ENCODE data around the gene ADAMTS8. TPM values are rescaled to one million over a fixed set of nuclear protein-coding genes. Genes with fewer than 3 reads are reported as not detected.

The ADAMTS8 gene
- total and polyA plus RNA-seq, 2 experiments from 2014 or later: 3.8 to 6.6 TPM

DNA sequence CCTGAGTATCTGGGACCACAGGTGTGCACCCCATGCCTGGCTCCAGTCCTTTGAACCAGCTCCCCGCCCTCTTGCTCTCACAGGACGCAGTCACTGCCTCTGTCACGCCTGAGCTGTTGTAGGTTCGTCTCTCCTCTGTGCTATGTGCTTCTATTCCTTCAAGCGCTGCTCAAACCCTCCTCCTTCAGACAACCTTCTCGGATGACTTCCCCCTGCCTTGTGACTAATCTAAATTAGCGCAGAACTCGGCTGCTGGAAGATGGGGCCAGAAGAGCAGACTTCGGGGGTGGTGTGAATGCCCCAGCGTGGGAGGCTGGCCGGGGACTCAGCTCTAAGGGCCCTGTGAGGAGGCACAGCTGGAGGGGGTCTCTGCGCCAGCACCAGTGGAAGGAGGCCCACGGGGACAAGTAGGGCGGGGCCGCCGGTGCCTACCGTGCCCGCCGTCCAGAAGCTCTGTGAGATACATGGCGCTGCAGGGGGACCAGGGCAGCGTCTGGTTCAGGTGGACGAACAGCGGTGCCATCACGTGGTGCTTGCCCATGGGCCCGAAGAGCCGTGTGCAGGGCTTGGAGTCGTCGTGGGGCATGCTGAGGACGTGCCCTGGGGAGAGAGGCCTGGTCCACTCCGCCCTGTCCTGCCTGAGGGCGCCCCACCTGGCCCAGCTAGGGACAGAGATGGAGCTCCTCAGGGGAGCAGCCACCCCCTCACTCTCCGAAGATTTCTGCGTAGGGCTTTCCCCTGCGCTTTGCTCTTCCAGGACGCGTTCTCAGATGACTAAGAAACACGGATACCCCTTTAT, 12.5 kb downstream of the ADAMTS8 start:
- TF ChIP-seq, protein P1, sequence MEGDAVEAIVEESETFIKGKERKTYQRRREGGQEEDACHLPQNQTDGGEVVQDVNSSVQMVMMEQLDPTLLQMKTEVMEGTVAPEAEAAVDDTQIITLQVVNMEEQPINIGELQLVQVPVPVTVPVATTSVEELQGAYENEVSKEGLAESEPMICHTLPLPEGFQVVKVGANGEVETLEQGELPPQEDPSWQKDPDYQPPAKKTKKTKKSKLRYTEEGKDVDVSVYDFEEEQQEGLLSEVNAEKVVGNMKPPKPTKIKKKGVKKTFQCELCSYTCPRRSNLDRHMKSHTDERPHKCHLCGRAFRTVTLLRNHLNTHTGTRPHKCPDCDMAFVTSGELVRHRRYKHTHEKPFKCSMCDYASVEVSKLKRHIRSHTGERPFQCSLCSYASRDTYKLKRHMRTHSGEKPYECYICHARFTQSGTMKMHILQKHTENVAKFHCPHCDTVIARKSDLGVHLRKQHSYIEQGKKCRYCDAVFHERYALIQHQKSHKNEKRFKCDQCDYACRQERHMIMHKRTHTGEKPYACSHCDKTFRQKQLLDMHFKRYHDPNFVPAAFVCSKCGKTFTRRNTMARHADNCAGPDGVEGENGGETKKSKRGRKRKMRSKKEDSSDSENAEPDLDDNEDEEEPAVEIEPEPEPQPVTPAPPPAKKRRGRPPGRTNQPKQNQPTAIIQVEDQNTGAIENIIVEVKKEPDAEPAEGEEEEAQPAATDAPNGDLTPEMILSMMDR (IDR thresholded peaks at IDR 0.05; ENCODE audit: low read depth, low read length): no peak
- H3K36me3 ChIP-seq: no peaks in the 10 kb centered on the region
- DNase-seq (ENCODE audit: low read depth in 1 of 2, low spot score in 1 of 2): no peak
- H3K27ac ChIP-seq: no peak overlapping the region
- H3K9me3 ChIP-seq (ENCODE audit: low read depth): no peaks in the 10 kb centered on the region
- H3K27me3 ChIP-seq: no peaks in the 10 kb centered on the region
- no peaks in the 10 kb centered on the region for H3K4me1 ChIP-seq (ENCODE audit: low read depth)
- H3K4me3 ChIP-seq: no peak overlapping the region

DNA sequence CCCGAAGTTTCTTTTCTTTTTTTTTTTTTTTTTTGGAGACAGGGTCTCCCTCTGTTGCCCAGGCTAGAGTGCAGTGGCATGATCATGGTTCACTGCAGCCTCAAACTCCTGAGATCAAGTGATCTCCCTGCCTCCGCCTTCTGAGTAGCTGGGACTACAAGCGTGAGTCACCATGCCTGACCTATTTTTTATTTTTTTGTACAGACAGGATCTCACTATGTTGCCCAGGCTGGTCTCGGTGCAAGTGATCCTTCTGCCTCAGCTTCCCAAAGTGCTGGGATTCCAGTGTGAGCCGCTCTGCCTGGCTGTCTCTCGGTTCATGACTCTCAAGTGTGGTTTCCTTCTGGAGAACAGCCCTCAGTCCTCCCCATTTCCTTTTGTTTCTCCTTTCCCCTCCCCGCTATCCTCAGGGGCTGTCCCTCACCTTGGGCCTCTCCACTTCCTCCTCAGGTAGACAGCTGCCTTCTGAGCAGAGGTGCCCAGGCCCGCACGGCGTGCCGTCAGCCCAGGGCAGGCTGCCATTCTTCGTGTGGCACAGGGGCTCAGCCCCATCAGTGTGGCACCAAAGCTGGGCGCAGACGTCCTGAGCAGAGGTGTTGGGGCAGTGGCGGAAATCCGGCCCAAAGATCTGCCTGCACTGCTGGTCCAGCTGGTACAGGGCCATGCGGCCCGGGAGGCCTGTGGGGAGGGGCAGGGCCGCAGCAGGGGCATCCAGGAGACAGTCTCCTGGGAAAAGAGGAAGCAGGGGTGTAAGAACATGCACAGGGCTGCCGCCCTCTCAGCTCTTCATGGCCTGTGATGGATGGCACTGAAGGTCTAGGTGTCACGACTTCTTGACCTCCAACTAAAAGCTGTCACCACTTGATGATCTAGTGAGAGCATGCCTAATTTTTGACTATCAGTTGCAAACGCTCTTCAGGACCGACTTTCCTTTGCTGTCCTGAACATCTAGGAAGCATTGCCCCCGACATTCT, 14.0 kb downstream of the ADAMTS8 start:
- TF ChIP-seq, protein P1 (IDR thresholded peaks at IDR 0.05; ENCODE audit: low read depth, low read length): no peak
- no peak for DNase-seq (ENCODE audit: low read depth in 1 of 2, low spot score in 1 of 2)
- H3K27ac ChIP-seq: no peak overlapping the region

DNA sequence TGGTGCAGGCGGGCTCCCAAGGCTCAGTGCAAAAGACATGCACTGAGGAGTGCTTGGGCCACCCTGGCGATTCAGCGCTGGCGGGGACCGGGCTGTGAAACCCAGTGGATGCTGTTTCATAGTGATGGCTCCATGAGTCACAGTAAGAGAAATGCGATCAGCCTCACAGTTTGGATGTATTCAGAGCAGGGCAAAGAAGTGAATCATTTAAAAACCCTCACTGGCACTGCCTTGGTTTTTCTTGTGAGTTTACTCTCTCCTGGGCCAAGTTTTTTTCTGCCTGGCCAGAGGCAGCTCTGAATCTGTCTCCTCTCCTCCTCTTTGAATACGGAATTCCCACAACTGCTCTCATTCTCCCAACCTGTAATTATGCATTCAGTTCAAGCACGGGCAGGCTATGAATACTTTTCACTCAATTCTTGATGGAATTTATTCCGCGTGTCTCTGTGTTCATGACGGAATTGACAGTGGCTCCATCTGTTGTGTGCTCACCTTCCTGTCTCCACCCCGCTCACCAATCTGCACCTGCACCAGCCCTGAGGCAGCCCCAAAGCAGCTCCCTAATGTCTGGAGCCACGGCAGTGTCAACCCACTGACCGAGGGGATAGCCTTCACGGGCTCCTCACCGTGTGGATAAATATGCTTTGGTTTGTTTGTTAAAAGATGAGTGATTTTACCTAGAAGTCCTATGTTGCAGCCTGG, 14.9 kb downstream of the ADAMTS8 start:
- peak in 1 of 2 donors; percentile 49 for DNase-seq (ENCODE audit: low read depth in 1 of 2, low spot score in 1 of 2)
- H3K4me3 ChIP-seq: no peak overlapping the region
- H3K9me3 ChIP-seq (ENCODE audit: low read depth): no peaks in the 10 kb centered on the region
- no peak overlapping the region for H3K27ac ChIP-seq
- no peaks in the 10 kb centered on the region for H3K4me1 ChIP-seq (ENCODE audit: low read depth)
- H3K27me3 ChIP-seq: peaks cover 7% of the 10 kb centered on the region
- TF ChIP-seq, protein P1 (IDR thresholded peaks at IDR 0.05; ENCODE audit: low read depth, low read length): no peak
- no peaks in the 10 kb centered on the region for H3K36me3 ChIP-seq

More for the DNA sequence above, 14.0 kb downstream of the ADAMTS8 start:
- Histone ChIP-seq H3K4me3 (no peak overlapping the region), H3K27me3 (peaks cover 7% of the 10 kb centered on the region), H3K36me3 (no peaks in the 10 kb centered on the region), H3K9me3 (ENCODE audit: low read depth) (no peaks in the 10 kb centered on the region), H3K4me1 (ENCODE audit: low read depth) (no peaks in the 10 kb centered on the region)

DNA sequence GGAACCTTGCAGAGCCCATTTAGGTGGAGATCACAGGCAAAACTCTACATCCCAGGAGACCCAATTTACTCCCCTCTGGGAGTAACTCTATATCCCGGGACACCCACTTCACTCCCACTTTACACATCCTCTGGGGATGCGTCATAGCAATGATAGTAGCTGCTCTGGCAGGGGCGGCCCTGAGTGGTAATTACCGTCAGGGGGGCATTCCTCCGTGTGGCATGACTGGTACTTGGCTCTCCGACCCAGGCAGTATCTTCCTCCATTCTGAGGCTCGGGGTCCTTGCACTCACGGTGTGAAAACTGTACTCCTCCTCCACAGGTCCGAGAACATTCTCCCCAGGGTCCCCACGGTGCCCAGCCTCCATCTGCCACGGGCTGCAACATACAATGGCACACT, 17.2 kb downstream of the ADAMTS8 start:
- Histone ChIP-seq H3K4me1 (ENCODE audit: low read depth) (no peaks in the 10 kb centered on the region), H3K9me3 (ENCODE audit: low read depth) (no peaks in the 10 kb centered on the region), H3K27me3 (peaks cover 7% of the 10 kb centered on the region), H3K36me3 (no peaks in the 10 kb centered on the region), H3K27ac (no peak overlapping the region), H3K4me3 (no peak overlapping the region)
- TF ChIP-seq, protein P1 (IDR thresholded peaks at IDR 0.05; ENCODE audit: low read depth, low read length): no peak
- DNase-seq (ENCODE audit: low read depth in 1 of 2, low spot score in 1 of 2): no peak
